Prostate gland (tissue), 2 donors: Measurements from ENCODE around the gene ADIG. TPM values are rescaled to one million over a fixed set of nuclear protein-coding genes. Genes with fewer than 3 reads are reported as not detected.
"Not testable (repeated sequence)": the region's sequence is repeated elsewhere in the genome, so short reads cannot be mapped to it uniquely, and the experiment has no call there.

Experiments used
- DNase-seq: peaks from one replicate; pipeline ENCODE4 v3.0.0-alpha.2; 2019; ENCODE audit warnings: low spot score
- H3K27ac ChIP-seq, 2 donors: fragments of 200-600 bp; sonication (generic); 2 replicates each; pipeline ENCODE4 v1.5.1; 2017 to 2019
- H3K27me3 ChIP-seq: fragments of 200-600 bp; sonication (generic); replicated peaks from 2 replicates; pipeline ENCODE4 v1.5.1; 2019; ENCODE audit not compliant: insufficient read depth
- H3K36me3 ChIP-seq, 2 donors: fragments of 200-600 bp; sonication (generic); 1 replicate in 1 of 2; 2 replicates in 1 of 2; pipeline versions ENCODE4 v1.5.1 to v1.8.1; 2017 to 2019
- H3K4me1 ChIP-seq: fragments of 200-600 bp; sonication (generic); replicated peaks from 2 replicates; pipeline ENCODE4 v1.5.1; 2019
- H3K4me3 ChIP-seq, 2 donors: fragments of 200-600 bp; sonication (generic); 2 replicates each; pipeline ENCODE4 v1.5.1; 2017 to 2019
- H3K9me3 ChIP-seq: fragments of 200-600 bp; sonication (generic); 2 replicates; pipeline ENCODE4 v1.5.1; 2017
- CTCF ChIP-seq, 4 experiments: fragments of 200-600 bp in 2 of 4; fragments of 450-650 bp in 2 of 4; sonication (generic) in 2 of 4; IDR thresholded peaks; 1 replicate in 3 of 4; 2 replicates in 1 of 4; pipeline ENCODE4 v1.5.1; 2016 to 2019; ENCODE audit warnings: antibody characterized with exemption in 4 of 4, mild to moderate bottlenecking in 2 of 4, moderate library complexity in 2 of 4
- POLR2A ChIP-seq: fragments of 450-650 bp; IDR thresholded peaks from one replicate; pipeline ENCODE4 v1.6.1; 2016; ENCODE audit warnings: antibody characterized with exemption, mild to moderate bottlenecking
- POLR2AphosphoS5 ChIP-seq: sonication (generic); formaldehyde crosslinking; IDR thresholded peaks from one replicate; pipeline ENCODE4 v1.6.1; 2017; ENCODE audit warnings: antibody characterized with exemption
- WGBS: methylation state at CpG from one replicate; pipeline ENCODE4 v1.1.5; 2018; 5-methylcytosine and 5-hydroxymethylcytosine counted together
- intact Hi-C: fragments of 100-400 bp; cut with DNase I; formaldehyde crosslinking; loops from one replicate; pipeline ENCODE4 v1.14.2; 2022
- total RNA-seq, 2 donors: library from RNA; depleted of rRNA; stranded (reverse); fragments of >200 nt; gene quantifications; one replicate each; pipeline ENCODE4 v1.1.0, GENCODE V29; 2016

The ADIG gene
- total RNA-seq, 2 donors from 2014 or later = not detected

- intact Hi-C loops = no loop called here
- Histone ChIP-seq H3K4me3 (no peak overlapping the region), H3K27ac (no peak overlapping the region), H3K4me1 (no peaks in the 10 kb centered on the region), H3K27me3 (no peaks in the 10 kb centered on the region), H3K9me3 (no peaks in the 10 kb centered on the region), H3K36me3 (no peaks in the 10 kb centered on the region)
- no peak for TF ChIP-seq POLR2AphosphoS5
- TF ChIP-seq POLR2A = no peak
- TF ChIP-seq CTCF (IDR thresholded peaks at IDR 0.05) = no peak
- DNase-seq = no peak
- 77% methylated on average over 18 of the region's 18 CpGs for WGBS
Observed at GRCh38 chr20:38590676-38591473, 9.9 kb downstream of the ADIG start.

GRCh38 chr20:38591474-38592410 lies 10.7 kb downstream of the ADIG start:
- intact Hi-C loops = no loop called here
- Histone ChIP-seq H3K4me1 (no peaks in the 10 kb centered on the region), H3K9me3 (no peaks in the 10 kb centered on the region), H3K27ac (no peak overlapping the region), H3K27me3 (no peaks in the 10 kb centered on the region), H3K4me3 (no peak overlapping the region), H3K36me3 (no peaks in the 10 kb centered on the region)
- WGBS = 89% methylated on average over 21 of the region's 21 CpGs
- no peak for DNase-seq
- no peak for TF ChIP-seq POLR2AphosphoS5
- no peak for TF ChIP-seq POLR2A
- no peak for TF ChIP-seq CTCF (IDR thresholded peaks at IDR 0.05)

GRCh38 chr20:38592411-38592790 lies 11.4 kb downstream of the ADIG start:
- 80% methylated on average over 3 of the region's 3 CpGs for WGBS
- H3K27ac ChIP-seq, H3K36me3 ChIP-seq, H3K4me3 ChIP-seq, H3K9me3 ChIP-seq, H3K27me3 ChIP-seq, intact Hi-C loops, DNase-seq, H3K4me1 ChIP-seq: not testable (repeated sequence)

- 83% methylated on average over 12 of the region's 12 CpGs for WGBS
- H3K4me3 ChIP-seq, H3K27me3 ChIP-seq, H3K9me3 ChIP-seq, intact Hi-C loops, H3K27ac ChIP-seq, DNase-seq, H3K4me1 ChIP-seq, H3K36me3 ChIP-seq: not testable (repeated sequence)
Observed at GRCh38 chr20:38594281-38594680, 13.3 kb downstream of the ADIG start.

GRCh38 chr20:38595886-38596285 lies 14.9 kb downstream of the ADIG start:
- H3K4me1 ChIP-seq, H3K9me3 ChIP-seq, DNase-seq, intact Hi-C loops, H3K27me3 ChIP-seq, H3K4me3 ChIP-seq, H3K36me3 ChIP-seq, H3K27ac ChIP-seq: not testable (repeated sequence)
- WGBS = 96% methylated on average over 15 of the region's 15 CpGs

- no peak overlapping the region for H3K4me3 ChIP-seq
- H3K27me3 ChIP-seq = no peaks in the 10 kb centered on the region
- 22% methylated on average over 9 of the region's 9 CpGs for WGBS
- no peaks in the 10 kb centered on the region for H3K36me3 ChIP-seq
- H3K9me3 ChIP-seq = no peaks in the 10 kb centered on the region
- no peak for TF ChIP-seq POLR2A
- peak; percentile 12 for TF ChIP-seq POLR2AphosphoS5
- TF ChIP-seq CTCF (IDR thresholded peaks at IDR 0.05) = no peak
- no peak overlapping the region for H3K27ac ChIP-seq
- DNase-seq = peak; percentile 29
- intact Hi-C loops = no loop called here
- no peaks in the 10 kb centered on the region for H3K4me1 ChIP-seq
Observed at GRCh38 chr20:38599410-38599882, 18.4 kb downstream of the ADIG start.
